PC-9 (cell line): ENCODE measurements around the gene AFAP1L2. TPM values are rescaled to one million over a fixed set of nuclear protein-coding genes. Genes with fewer than 3 reads are reported as not detected.

Source experiments
- BruUV-seq: library from RNA; stranded (reverse); fragments of 400-500 nt; replicated peaks from 2 replicates; lab custom pipeline; 2021; lab: Mats Ljungman, UMichigan
- CTCF ChIA-PET: fragments of 300-600 bp; sonication (Branson Sonifier 250); formaldehyde crosslinking; loops from one replicate; lab custom pipeline; 2022; ENCODE audit warnings: antibody characterized with exemption; lab: Charles Lee
- POLR2A ChIA-PET: fragments of 300-600 bp; sonication (Branson Sonifier 250); formaldehyde crosslinking; loops from one replicate; lab custom pipeline; 2022; ENCODE audit warnings: antibody characterized with exemption; ENCODE audit not compliant: unreplicated experiment; lab: Charles Lee
- DNase-seq, 2 experiments: peaks; one replicate each; pipeline versions ENCODE4 v3.0.0 to v3.0.0-alpha.2; 2015 to 2022; ENCODE audit warnings: mixed read lengths in 1 of 2
- H2AFZ ChIP-seq: fragments of 200-600 bp; sonication (generic); 2 replicates; pipeline ENCODE4 v1.8.1; 2017; ENCODE audit warnings: antibody characterized with exemption
- H3F3A ChIP-seq: fragments of 200-600 bp; sonication (generic); 2 replicates; pipeline ENCODE4 v1.8.1; 2017; ENCODE audit warnings: antibody characterized with exemption, mild to moderate bottlenecking, low read depth; ENCODE audit not compliant: insufficient read depth
- H3K27ac ChIP-seq: fragments of 200-600 bp; sonication (generic); 2 replicates; pipeline ENCODE4 v1.6.1; 2016; ENCODE audit warnings: mixed run types
- H3K27me3 ChIP-seq: fragments of 200-600 bp; sonication (generic); 2 replicates; pipeline ENCODE4 v1.6.1; 2016; ENCODE audit warnings: low read depth, mixed run types; ENCODE audit not compliant: insufficient read depth
- H3K36me3 ChIP-seq: fragments of 200-600 bp; sonication (generic); 2 replicates; pipeline ENCODE4 v1.6.1; 2016; ENCODE audit warnings: low read depth, mixed run types
- H3K4me1 ChIP-seq: fragments of 200-600 bp; sonication (generic); replicated peaks from 2 replicates; pipeline ENCODE4 v1.6.1; 2016; ENCODE audit warnings: mixed run types; ENCODE audit not compliant: insufficient read depth
- H3K4me2 ChIP-seq: fragments of 200-600 bp; sonication (generic); 2 replicates; pipeline ENCODE4 v1.6.1; 2017; ENCODE audit warnings: mixed run types
- H3K4me3 ChIP-seq: fragments of 200-600 bp; sonication (generic); 2 replicates; pipeline ENCODE4 v1.6.1; 2016; ENCODE audit warnings: mixed run types
- H3K79me2 ChIP-seq: fragments of 200-600 bp; sonication (generic); 2 replicates; pipeline ENCODE4 v1.6.1; 2017; ENCODE audit warnings: low read depth, mixed run types
- H3K9me2 ChIP-seq: fragments of 200-600 bp; sonication (generic); 2 replicates; pipeline ENCODE4 v1.8.1; 2017; ENCODE audit warnings: mild to moderate bottlenecking; ENCODE audit not compliant: insufficient read depth
- H3K9me3 ChIP-seq: fragments of 200-600 bp; sonication (generic); 2 replicates; pipeline ENCODE4 v1.8.1; 2016; ENCODE audit warnings: low read depth; ENCODE audit not compliant: insufficient read depth
- H4K20me1 ChIP-seq: fragments of 200-600 bp; sonication (generic); 2 replicates; pipeline ENCODE4 v1.8.1; 2017; ENCODE audit not compliant: insufficient read depth
- CTCF ChIP-seq: fragments of 200-600 bp; sonication (generic); conservative IDR thresholded peaks from 2 replicates; pipeline ENCODE4 v1.6.1; 2017; ENCODE audit warnings: mixed run types, antibody characterized with exemption, mild to moderate bottlenecking, moderate library complexity
- EZH2 ChIP-seq: fragments of 200-600 bp; sonication (generic); IDR thresholded peaks from 2 replicates; pipeline ENCODE4 v1.8.0; 2017; ENCODE audit warnings: antibody characterized with exemption, low read depth
- intact Hi-C: fragments of 100-400 bp; cut with micrococcal nuclease; formaldehyde crosslinking; loops from one replicate; pipeline ENCODE4 v1.10.0; 2022; ENCODE audit not compliant: unreplicated experiment
- total RNA-seq: library from RNA; stranded (reverse); gene quantifications from 2 replicates; pipeline ENCODE4 v1.2.3, GENCODE V29; 2021

Gene AFAP1L2
- total RNA-seq, 1 experiment from 2014 or later = 35.4 TPM

- H4K20me1 ChIP-seq = no peaks in the 10 kb centered on the region; the same call in 1 of the 2 replicates
- no peaks in the 10 kb centered on the region for H3K36me3 ChIP-seq
- POLR2A ChIA-PET = no interaction called here
- no peak overlapping the region for H3K27ac ChIP-seq
- CTCF ChIA-PET = no interaction called here
- no peaks in the 10 kb centered on the region for H3K9me3 ChIP-seq
- intact Hi-C loops = no loop called here
- H3F3A ChIP-seq = no peaks in the 10 kb centered on the region
- H3K4me3 ChIP-seq = no peak overlapping the region
- no peaks in the 10 kb centered on the region for H3K27me3 ChIP-seq
- H3K4me2 ChIP-seq = no peak overlapping the region
- 0 out of 2 replicates have a peak, but pooled peaks cover 3% of the 10 kb centered on the region for H3K4me1 ChIP-seq
- no peaks in the 10 kb centered on the region for H3K79me2 ChIP-seq
- no peak for TF ChIP-seq EZH2
- no peak for TF ChIP-seq CTCF
- no peaks in the 10 kb centered on the region for H3K9me2 ChIP-seq
- BruUV-seq = no TSS peak
- no peak for DNase-seq
- H2AFZ ChIP-seq = no peak overlapping the region
Observed at GRCh38 chr10:114364726-114365125, 39.6 kb downstream of the AFAP1L2 start.

- Histone ChIP-seq H2AFZ (no peak overlapping the region), H3F3A (no peaks in the 10 kb centered on the region), H3K9me2 (no peaks in the 10 kb centered on the region), H3K4me2 (no peak overlapping the region), H4K20me1 (no peaks in the 10 kb centered on the region; the same call in 1 of the 2 replicates), H3K4me3 (no peak overlapping the region), H3K36me3 (no peaks in the 10 kb centered on the region), H3K79me2 (no peaks in the 10 kb centered on the region), H3K27me3 (no peaks in the 10 kb centered on the region), H3K27ac (no peak overlapping the region), H3K9me3 (no peaks in the 10 kb centered on the region), H3K4me1 (0 out of 2 replicates have a peak, but pooled peaks cover 8% of the 10 kb centered on the region)
- DNase-seq = no peak
- ChIA-PET CTCF (no interaction called here), POLR2A (no interaction called here)
- no TSS peak for BruUV-seq
- intact Hi-C loops = no loop called here
- no peak for TF ChIP-seq EZH2
- no peak for TF ChIP-seq CTCF
Observed at GRCh38 chr10:114363745-114364454, 40.4 kb downstream of the AFAP1L2 start.

- no peaks in the 10 kb centered on the region for H3F3A ChIP-seq
- no peaks in the 10 kb centered on the region; the same call in 1 of the 2 replicates for H4K20me1 ChIP-seq
- 0 out of 2 replicates have a peak, but pooled peaks cover 8% of the 10 kb centered on the region for H3K4me1 ChIP-seq
- H3K27ac ChIP-seq = no peak overlapping the region
- POLR2A ChIA-PET = no interaction called here
- no peaks in the 10 kb centered on the region for H3K9me2 ChIP-seq
- H3K36me3 ChIP-seq = no peaks in the 10 kb centered on the region
- H3K4me2 ChIP-seq = no peak overlapping the region
- no peaks in the 10 kb centered on the region for H3K9me3 ChIP-seq
- intact Hi-C loops = no loop called here
- CTCF ChIA-PET = no interaction called here
- no peaks in the 10 kb centered on the region for H3K27me3 ChIP-seq
- DNase-seq = no peak
- no TSS peak for BruUV-seq
- no peak overlapping the region for H2AFZ ChIP-seq
- no peaks in the 10 kb centered on the region for H3K79me2 ChIP-seq
- H3K4me3 ChIP-seq = no peak overlapping the region
- TF ChIP-seq CTCF = no peak
- TF ChIP-seq EZH2 = no peak
Observed at GRCh38 chr10:114362826-114363355, 41.4 kb downstream of the AFAP1L2 start.
